Ishikawa (cell line): Measurements from ENCODE around the gene CNN3.

Source experiments
- CEBPB ChIP-seq: IDR thresholded peaks from 2 replicates; pipeline ENCODE4 v1.6.1; 2012
- CREB1 ChIP-seq: IDR thresholded peaks from 2 replicates; pipeline ENCODE4 v1.6.1; 2012; ENCODE audit warnings: low read depth
- EGR1 ChIP-seq: IDR thresholded peaks from 2 replicates; pipeline ENCODE4 v1.6.1; 2012
- EP300 ChIP-seq: IDR thresholded peaks from 2 replicates; pipeline ENCODE4 v1.6.1; 2012; ENCODE audit warnings: borderline replicate concordance
- FOXM1 ChIP-seq: IDR thresholded peaks from 2 replicates; pipeline ENCODE4 v1.6.1; 2012; ENCODE audit warnings: low read depth, borderline replicate concordance
- MAX ChIP-seq: IDR thresholded peaks from 2 replicates; pipeline ENCODE4 v1.6.1; 2012
- NFIC ChIP-seq: IDR thresholded peaks from 2 replicates; pipeline ENCODE4 v1.6.1; 2012
- RAD21 ChIP-seq: IDR thresholded peaks from 2 replicates; pipeline ENCODE4 v1.6.1; 2012; ENCODE audit warnings: low read depth
- REST ChIP-seq: IDR thresholded peaks from 2 replicates; pipeline ENCODE4 v1.6.1; 2012; ENCODE audit warnings: low read depth, mild to moderate bottlenecking
- TAF1 ChIP-seq: IDR thresholded peaks from 2 replicates; pipeline ENCODE4 v1.6.1; 2012; ENCODE audit warnings: low read depth, mild to moderate bottlenecking
- TCF12 ChIP-seq: IDR thresholded peaks from 2 replicates; pipeline ENCODE4 v1.6.1; 2012; ENCODE audit warnings: low read depth
- TEAD4 ChIP-seq: IDR thresholded peaks from 2 replicates; pipeline ENCODE4 v1.6.1; 2012
- USF1 ChIP-seq: IDR thresholded peaks from 2 replicates; pipeline ENCODE4 v1.6.1; 2012
- YY1 ChIP-seq: IDR thresholded peaks from 2 replicates; pipeline ENCODE4 v1.6.1; 2012; ENCODE audit warnings: low read depth
- ZBTB7A ChIP-seq: IDR thresholded peaks from 2 replicates; pipeline ENCODE4 v1.6.1; 2012; ENCODE audit warnings: low read depth

The CNN3 gene

GRCh38 chr1:94937820-94938219 lies 10.9 kb upstream of the CNN3 start:
- TF ChIP-seq FOXM1: no peak
- TF ChIP-seq TEAD4: no peak
- TF ChIP-seq YY1: no peak
- no peak for TF ChIP-seq USF1
- TF ChIP-seq REST: no peak
- TF ChIP-seq EP300: no peak
- no peak for TF ChIP-seq MAX
- TF ChIP-seq CREB1: no peak
- TF ChIP-seq CEBPB: no peak
- no peak for TF ChIP-seq RAD21
- no peak for TF ChIP-seq TAF1
- TF ChIP-seq NFIC: no peak
- TF ChIP-seq TCF12: no peak
- TF ChIP-seq EGR1: no peak
- no peak for TF ChIP-seq ZBTB7A

- no peak for TF ChIP-seq TEAD4
- no peak for TF ChIP-seq REST
- no peak for TF ChIP-seq ZBTB7A
- no peak for TF ChIP-seq RAD21
- TF ChIP-seq CREB1: no peak
- no peak for TF ChIP-seq EGR1
Measured at GRCh38 chr1:94936861-94937620, 10.1 kb upstream of the CNN3 start.

- TF ChIP-seq EGR1 (no peak), EP300 (no peak), CEBPB (no peak), REST (no peak), TAF1 (no peak), FOXM1 (no peak), USF1 (no peak), NFIC (no peak), TEAD4 (no peak), TCF12 (no peak), MAX (no peak), ZBTB7A (no peak), RAD21 (no peak), CREB1 (no peak)
Measured at GRCh38 chr1:94935476-94935875, 8.6 kb upstream of the CNN3 start.

GRCh38 chr1:94935034-94935433 lies 8.1 kb upstream of the CNN3 start:
- TF ChIP-seq REST (no peak), USF1 (no peak), EGR1 (no peak), FOXM1 (no peak), TEAD4 (no peak), CEBPB (no peak), TCF12 (no peak), YY1 (no peak), MAX (no peak), RAD21 (no peak), CREB1 (no peak), NFIC (no peak), ZBTB7A (no peak), TAF1 (no peak), EP300 (no peak)
